ENCODE data around the gene DAD1.
"Not testable (repeated sequence)": the region's sequence is repeated elsewhere in the genome, so short reads cannot be mapped to it uniquely, and the experiment has no call there.

The DAD1 gene

DNA sequence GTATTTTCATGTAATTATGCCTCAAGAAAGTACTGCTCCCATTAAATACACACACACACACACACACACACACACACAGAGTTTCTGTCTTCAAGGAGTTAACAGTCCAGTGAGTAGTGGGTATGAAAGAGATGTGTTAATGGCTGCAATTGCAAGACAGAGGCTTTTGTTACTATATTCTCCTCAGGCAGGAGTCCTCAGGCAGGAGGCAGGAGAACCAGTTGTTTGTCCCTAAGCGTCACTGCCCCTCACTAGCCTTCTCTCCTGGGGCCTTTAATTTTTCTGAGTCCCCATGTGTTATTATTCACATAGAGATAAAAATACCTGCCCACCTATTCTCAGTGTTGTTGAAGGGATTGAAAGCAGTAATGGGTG lies 31.2 kb downstream of the DAD1 start:
- TF ChIP-seq, protein P1, sequence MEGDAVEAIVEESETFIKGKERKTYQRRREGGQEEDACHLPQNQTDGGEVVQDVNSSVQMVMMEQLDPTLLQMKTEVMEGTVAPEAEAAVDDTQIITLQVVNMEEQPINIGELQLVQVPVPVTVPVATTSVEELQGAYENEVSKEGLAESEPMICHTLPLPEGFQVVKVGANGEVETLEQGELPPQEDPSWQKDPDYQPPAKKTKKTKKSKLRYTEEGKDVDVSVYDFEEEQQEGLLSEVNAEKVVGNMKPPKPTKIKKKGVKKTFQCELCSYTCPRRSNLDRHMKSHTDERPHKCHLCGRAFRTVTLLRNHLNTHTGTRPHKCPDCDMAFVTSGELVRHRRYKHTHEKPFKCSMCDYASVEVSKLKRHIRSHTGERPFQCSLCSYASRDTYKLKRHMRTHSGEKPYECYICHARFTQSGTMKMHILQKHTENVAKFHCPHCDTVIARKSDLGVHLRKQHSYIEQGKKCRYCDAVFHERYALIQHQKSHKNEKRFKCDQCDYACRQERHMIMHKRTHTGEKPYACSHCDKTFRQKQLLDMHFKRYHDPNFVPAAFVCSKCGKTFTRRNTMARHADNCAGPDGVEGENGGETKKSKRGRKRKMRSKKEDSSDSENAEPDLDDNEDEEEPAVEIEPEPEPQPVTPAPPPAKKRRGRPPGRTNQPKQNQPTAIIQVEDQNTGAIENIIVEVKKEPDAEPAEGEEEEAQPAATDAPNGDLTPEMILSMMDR (IDR thresholded peaks at IDR 0.05; ENCODE audit: insufficient read depth, missing control alignments), result no peak
- FAIRE-seq, result no peak
- no peak for DNase-seq (ENCODE audit: insufficient read length, low spot score)

DNA sequence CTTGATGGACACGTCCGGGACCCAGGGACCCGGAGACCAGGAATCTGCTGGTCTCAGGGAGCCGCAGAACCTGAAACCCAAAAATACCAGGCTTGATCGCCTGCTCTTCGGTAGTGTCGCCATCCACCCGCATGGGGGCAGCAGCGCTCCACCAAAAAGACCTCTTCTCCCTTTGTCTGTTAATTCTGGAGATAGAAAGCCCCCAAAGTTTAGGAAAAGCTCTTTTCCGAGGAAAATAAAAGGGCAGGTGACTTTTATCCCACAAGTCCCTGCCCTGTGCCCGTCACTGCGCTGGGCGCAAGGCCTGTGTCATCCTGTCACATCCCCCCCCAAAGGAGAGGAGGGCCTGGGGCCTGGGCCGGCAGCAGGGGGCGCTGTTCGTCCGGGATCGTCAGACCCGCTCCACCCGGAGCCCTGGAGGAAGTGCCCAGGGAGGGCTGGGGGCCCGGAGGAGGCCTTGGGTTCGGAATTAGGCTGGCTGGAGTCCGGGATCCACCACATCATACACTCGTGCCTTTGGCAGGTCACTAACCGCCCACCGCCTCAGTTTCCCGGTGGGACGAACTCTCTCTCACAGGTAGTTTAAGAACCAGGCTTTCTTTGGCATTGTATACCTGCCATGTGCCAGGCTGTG lies 31.9 kb downstream of the DAD1 start:
- DNase-seq (ENCODE audit: insufficient read length, low spot score) (peak; percentile 72), FAIRE-seq (no peak)
- TF ChIP-seq, protein P1 (IDR thresholded peaks at IDR 0.05; ENCODE audit: insufficient read depth, missing control alignments), result peak; percentile 66

DNA sequence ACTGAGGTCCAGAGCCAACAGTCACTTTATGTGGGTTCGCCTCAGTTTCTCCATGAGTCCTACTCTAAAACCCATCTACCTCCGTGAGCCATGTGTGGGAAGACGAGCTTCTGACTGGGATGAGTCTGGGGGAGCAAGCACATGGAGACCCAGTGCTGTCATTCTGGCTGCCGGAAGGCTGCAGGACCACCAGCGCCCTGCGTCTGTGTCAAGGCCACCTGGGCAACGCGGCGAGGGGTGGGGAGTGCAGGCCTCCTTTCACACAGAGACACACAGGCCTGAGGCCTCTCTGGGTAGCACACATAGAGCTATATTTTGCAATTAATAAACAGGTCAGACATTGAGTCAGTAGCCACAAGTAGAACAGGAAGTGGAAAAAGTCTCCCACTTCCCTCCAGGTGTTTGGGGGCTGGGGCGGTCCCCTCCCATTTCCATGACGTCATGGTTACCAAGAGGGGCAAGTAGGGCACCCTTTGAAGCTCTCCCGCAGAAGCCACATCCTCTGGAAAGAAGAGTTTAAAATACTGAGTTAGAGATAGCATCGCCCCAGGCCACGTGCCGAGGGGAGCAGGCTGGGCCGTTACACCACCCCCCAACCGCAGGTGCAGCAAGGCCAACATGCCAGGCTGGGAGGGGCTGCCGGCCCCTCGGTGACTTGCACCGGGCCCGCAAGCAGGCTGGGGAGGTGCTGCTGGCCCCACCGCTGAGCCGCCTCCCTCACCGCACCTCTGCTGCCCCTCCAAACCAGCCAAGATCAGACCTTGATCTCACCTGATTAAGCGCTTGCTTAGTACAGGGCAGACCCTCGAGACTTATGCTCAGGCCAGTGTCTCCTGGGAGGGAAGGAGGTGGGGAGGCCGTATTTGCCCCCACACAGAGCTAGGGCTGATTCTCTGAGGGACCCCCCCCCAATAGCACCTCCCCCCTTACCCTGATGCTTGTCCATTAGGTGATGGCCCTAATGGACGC lies 32.7 kb downstream of the DAD1 start:
- TF ChIP-seq, protein P1 (IDR thresholded peaks at IDR 0.05; ENCODE audit: insufficient read depth, missing control alignments), result no peak
- no peak for DNase-seq (ENCODE audit: insufficient read length, low spot score)
- FAIRE-seq, result no peak

DNA sequence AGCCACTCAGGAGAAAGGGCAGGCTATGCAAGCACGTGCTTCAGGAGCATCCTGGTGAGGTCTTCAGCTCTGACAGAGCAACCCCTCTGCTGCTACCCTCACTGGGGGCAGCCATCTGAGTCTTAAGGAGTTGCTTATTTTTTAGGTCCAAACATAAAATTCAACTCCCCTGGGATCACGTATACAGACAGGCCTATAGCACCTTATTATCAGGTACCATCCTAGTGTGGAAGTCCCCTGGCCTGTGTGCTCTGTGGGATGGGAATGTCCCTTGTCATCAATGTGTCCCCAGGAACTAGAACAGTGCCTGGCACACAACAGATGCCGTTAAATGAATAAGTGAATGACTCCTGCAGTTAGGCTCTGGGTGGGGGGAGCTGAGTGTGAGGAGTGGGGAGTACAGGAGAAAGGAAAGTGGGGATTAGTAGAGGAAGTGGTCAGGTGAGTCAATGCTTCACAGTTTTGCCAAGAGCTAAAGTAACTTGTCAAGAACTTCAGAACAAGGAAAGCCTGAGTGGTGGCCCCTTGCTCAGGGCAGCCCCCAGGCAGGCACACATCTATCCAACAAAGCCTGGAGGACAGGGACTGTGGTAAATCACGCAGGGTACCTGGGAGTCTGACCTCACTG lies 33.5 kb downstream of the DAD1 start:
- TF ChIP-seq, protein P1 (IDR thresholded peaks at IDR 0.05; ENCODE audit: insufficient read depth, missing control alignments), result no peak
- DNase-seq (ENCODE audit: insufficient read length, low spot score) (no peak), FAIRE-seq (no peak)

DNA sequence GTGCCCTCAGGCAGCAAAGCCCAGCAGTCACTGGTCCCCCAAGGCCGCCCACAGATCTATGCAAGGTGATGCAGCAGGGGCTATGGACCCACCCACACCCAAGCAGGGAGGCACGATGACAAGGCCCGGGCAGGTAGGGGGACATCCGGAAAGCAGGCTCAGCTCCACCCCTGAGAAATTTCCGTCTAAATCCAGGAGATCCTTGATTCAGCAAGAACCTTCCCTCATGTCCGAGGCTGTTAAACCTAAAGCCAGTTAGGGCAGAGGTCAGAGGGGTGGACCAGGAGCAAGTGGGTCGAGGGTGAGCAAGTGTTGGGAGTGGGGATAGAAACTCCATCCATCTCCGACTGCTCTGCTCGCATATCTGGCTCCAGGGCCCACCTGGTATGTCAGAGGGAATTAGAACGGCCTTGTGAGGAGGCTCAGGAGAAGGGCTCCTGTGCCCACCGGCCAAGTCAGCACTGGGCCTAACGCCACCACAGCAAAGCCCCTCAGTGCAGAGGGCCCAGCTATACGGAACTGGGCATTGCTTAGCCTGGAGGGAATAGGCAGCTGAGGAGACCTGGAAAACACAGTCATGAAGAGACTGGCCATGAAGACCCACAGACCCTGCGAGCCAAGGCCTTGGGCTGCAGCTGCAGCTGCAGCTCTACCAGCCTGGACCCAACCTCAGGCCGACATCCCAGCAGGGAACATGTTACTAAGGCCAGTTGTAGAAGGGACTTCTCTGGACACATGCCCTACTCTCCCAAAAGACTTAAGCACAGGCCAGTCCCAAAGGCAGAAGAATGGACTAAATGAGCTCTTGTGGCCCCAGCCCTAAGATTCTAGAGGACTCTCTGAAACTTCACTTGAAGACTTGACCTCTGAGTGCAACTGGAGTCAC lies 34.3 kb downstream of the DAD1 start:
- TF ChIP-seq, protein P1 (IDR thresholded peaks at IDR 0.05; ENCODE audit: insufficient read depth, missing control alignments), result no peak
- FAIRE-seq (no peak), DNase-seq (ENCODE audit: insufficient read length, low spot score) (no peak)

DNA sequence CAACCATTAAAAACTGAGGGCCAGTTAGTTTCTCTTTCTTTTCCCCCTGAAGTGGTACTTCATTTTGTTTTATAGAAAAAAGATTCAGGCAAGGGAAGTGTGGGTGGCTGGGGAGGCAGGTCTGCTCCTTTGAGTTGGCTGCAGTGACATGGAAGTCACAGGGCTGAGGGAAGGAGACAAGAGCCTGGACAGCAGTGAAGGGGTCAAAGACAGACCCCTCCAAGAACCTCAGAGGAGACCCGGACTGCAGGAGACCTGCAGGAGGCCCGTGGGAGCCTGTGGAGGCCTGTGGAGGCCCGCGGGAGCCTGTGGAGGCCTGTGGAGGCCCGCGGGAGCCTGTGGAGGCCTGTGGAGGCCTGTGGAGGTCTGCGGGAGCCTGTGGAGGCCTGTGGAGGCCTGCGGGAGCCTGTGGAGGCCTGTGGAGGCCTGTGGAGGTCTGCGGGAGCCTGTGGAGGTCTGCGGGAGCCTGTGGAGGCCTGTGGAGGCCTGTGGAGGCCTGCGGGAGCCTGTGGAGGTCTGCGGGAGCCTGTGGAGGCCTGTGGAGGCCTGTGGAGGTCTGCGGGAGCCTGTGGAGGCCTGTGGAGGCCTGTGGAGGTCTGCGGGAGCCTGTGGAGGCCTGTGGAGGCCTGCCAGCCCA lies 35.0 kb downstream of the DAD1 start:
- FAIRE-seq; DNase-seq (ENCODE audit: insufficient read length, low spot score): not testable (repeated sequence)
